IPS-11a (cell line): ENCODE results near the gene IMMT.

Experiments used
- H3K4me3 ChIP-seq: one replicate; pipeline ENCODE4 v1.5.1; 2013; ENCODE audit warnings: low read depth, low read length, control low read depth

IMMT gene

GRCh38 chr2:86226636-86227520 lies 31.6 kb upstream of the IMMT start:
- no peak overlapping the region for H3K4me3 ChIP-seq

- H3K4me3 ChIP-seq, result no peak overlapping the region
These were observed 30.8 kb upstream of the IMMT start for GRCh38 chr2:86226070-86226469.

- no peak overlapping the region for H3K4me3 ChIP-seq
These were observed 30.3 kb upstream of the IMMT start for GRCh38 chr2:86225581-86225980.

DNA sequence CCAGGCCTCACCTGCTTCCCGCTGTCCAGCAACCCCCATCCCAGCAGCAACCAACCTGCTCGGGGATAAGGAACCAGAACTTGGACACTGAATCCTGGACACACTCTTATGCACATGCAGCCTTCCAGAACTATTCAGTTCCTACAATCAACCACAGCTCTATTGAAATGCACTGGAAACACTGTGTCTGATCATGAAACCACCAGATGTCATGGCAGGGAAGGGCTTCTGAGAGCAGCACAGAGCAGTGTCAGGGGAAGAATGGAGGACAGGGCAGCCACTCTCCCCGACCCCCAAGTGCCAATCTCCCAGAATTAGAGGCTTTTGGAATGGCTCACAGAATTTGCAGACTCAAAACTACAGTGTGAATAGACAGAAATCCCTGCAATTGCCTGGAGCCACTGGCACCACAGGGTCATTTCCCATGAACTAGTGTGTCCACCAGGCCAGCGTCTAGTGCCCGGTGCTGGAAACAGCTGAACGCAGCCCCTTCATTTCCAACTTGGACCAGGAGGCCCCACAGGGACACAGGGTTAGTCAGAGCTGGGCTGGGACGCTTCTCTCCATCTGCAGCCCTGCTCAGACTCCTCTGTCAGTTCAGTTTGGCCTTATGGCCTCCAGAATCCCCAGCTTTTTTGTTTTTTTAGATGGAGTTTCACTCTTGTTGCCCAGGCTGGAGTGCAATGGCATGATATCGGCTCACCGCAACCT lies 29.5 kb upstream of the IMMT start:
- no peak overlapping the region for H3K4me3 ChIP-seq

DNA sequence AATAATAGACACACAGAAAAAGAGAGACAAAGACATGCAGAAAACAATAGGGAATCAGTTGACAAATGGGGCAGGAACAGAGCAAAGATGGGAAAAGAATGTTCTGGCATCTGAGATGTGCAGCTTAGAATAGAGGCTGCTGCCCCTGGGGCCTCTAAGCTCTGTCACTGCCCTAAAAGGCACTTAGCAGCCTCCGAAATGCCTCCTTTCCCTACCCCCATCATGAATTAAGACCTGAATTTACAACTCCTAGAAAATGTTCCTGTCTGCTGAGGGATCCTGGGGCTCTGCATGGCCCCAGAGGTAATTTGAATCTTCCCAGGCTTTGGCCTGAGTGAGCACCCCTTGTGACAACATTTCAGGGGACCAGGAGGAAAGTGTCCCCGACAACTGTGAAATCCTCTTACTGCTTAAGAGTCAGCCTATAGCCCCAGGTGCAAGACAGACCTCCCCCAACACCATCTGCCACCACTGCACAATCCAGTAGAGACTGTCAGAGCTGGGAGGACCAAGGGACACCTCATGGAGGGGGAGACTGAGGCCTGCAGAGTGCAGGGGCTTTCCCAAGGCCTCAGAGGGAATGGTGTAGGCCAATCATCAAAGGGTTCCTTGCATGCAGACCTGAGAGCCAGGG lies 28.8 kb upstream of the IMMT start:
- H3K4me3 ChIP-seq, result no peak overlapping the region

- H3K4me3 ChIP-seq, result no peak overlapping the region
These were observed 28.1 kb upstream of the IMMT start for GRCh38 chr2:86223140-86223926.

DNA sequence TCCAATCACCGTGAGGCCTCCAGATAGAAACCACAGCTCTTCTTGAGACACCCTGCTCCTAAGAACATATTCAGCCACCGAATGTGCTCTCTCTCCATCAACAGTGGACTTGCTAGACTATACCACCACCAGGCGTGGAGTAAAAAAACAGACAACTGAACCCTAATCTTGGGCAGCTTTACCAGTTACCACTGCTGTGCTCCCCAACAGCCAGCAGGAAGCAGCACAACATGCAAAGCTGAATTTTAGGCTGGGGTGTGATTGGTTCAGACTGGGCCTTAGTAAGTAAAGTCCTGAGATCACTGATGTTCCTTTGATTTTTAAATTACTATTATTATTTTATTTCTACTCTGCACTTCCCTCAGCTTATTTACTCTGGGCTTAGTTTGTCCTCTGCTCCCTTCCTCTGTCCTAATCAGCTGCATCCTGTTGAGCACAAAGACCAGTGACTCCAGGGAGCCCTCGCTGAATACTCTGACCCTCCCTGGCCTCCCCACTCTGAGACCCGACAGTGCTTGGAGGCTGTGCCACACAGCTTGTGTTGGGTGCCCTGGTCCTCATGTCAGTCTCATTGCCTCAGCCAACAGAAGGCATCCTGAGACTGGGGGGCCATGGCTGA lies 25.9 kb upstream of the IMMT start:
- H3K4me3 ChIP-seq, result no peak overlapping the region

- H3K4me3 ChIP-seq, result no peak overlapping the region
These were observed 24.6 kb upstream of the IMMT start for GRCh38 chr2:86219896-86220295.

- no peak overlapping the region for H3K4me3 ChIP-seq
These were observed 22.9 kb upstream of the IMMT start for GRCh38 chr2:86218124-86218523.

- no peak overlapping the region for H3K4me3 ChIP-seq
These were observed 21.6 kb upstream of the IMMT start for GRCh38 chr2:86216575-86217555.

DNA sequence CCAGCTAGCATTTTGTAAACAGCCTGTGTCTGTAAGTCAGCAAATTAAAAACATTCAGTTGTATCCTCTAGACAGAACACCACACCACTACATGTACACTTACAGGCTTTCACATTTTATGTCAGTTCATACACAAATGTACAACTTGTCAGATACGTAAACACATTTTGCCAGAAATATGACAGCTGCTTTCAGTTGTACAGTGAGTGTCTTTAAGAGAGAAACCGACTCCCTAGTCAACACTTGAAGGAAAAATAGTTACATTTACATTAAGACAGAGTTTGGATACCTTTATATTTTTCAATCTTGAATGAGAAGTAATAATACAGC lies 19.2 kb upstream of the IMMT start:
- no peak overlapping the region for H3K4me3 ChIP-seq

- no peak overlapping the region for H3K4me3 ChIP-seq
These were observed 18.6 kb upstream of the IMMT start for GRCh38 chr2:86213699-86214502.

DNA sequence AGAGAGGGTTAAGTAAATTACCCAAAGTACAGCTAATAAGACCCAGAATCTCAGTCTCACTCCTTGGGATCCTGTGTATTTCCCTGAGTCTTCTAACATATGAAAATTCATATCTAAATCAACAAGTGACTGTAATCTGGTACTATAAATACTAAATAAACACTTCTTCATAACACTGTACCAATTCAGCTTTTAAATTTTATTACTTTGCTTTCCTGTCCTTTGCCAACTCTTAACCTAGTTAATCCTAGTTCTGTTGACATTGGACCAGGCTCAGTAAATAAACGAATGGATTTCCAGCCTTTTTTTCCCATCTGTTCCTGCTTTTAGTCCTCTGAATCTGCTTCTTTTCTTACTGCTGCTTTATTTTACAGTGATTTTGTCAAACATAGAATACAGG lies 17.8 kb upstream of the IMMT start:
- H3K4me3 ChIP-seq, result no peak overlapping the region

DNA sequence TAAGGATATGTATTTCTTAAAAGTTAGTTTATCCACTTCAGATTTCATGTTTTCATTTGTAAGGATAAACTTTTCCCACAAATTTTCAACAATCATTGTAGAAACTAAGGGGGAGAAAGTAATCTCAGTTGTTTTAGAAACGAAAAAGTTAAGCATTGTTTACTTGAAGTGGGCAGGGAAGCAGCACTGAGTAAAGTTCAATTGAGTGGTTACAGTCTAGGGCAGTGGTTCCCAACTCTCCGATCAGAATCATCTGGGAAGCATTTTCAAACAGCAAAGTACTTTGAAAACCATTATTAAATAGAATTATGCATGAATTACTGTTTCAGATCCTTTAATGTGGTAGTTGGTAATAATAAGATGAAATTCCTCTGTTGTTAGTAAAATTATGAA lies 16.5 kb upstream of the IMMT start:
- H3K4me3 ChIP-seq, result no peak overlapping the region

DNA sequence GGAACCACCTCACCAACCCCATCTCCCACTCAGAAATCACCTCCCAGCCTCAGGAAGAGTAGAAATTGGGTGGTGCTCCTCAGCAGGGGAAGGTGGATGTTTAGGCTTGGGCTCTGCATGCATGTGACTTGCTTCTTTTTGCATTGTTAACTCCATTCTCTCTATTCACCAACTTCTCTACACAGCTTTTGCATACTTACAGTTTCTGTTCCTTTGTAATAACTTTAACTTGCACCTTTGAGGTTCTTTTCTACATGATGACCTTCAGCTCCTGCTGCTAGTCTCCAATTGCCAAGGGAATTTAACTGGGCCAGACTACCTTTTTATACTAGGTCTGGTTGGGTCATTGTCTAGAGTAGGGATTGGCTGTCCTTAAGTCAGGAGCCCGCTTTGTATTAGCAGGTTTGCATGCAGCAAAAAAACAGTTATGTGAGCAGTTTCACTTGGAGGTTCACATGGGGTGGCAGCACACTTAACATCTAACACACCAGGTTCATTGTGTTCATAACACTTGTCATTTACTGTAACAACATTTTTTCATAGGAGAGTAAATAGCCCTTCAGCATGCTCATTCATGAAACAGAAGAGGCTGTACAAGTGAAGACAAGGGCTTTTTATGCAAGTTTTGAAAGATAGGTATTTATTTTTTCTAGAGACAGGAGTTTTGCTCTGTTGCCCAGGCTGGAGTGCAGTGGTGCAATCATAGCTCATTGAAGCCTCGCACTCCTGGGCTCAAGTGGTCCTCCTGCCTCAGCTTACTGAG lies 16.0 kb upstream of the IMMT start:
- no peak overlapping the region for H3K4me3 ChIP-seq

GRCh38 chr2:86204458-86204857 lies 9.2 kb upstream of the IMMT start:
- no peak overlapping the region for H3K4me3 ChIP-seq

- no peak overlapping the region for H3K4me3 ChIP-seq
These were observed 8.4 kb upstream of the IMMT start for GRCh38 chr2:86203614-86204013.

GRCh38 chr2:86202702-86203101 lies 7.4 kb upstream of the IMMT start:
- H3K4me3 ChIP-seq, result no peak overlapping the region
